HG03095 (cell line): ENCODE data around the gene UBE2C.
"Not testable (repeated sequence)": the region's sequence is repeated elsewhere in the genome, so short reads cannot be mapped to it uniquely, and the experiment has no call there.

Source experiments
- ATAC-seq: cut with Tn5 transposase; IDR thresholded peaks from one replicate; pipeline ENCODE4 v1.9.1; 2021; ENCODE audit warnings: moderate library complexity; ENCODE audit not compliant: unreplicated experiment

UBE2C gene

DNA sequence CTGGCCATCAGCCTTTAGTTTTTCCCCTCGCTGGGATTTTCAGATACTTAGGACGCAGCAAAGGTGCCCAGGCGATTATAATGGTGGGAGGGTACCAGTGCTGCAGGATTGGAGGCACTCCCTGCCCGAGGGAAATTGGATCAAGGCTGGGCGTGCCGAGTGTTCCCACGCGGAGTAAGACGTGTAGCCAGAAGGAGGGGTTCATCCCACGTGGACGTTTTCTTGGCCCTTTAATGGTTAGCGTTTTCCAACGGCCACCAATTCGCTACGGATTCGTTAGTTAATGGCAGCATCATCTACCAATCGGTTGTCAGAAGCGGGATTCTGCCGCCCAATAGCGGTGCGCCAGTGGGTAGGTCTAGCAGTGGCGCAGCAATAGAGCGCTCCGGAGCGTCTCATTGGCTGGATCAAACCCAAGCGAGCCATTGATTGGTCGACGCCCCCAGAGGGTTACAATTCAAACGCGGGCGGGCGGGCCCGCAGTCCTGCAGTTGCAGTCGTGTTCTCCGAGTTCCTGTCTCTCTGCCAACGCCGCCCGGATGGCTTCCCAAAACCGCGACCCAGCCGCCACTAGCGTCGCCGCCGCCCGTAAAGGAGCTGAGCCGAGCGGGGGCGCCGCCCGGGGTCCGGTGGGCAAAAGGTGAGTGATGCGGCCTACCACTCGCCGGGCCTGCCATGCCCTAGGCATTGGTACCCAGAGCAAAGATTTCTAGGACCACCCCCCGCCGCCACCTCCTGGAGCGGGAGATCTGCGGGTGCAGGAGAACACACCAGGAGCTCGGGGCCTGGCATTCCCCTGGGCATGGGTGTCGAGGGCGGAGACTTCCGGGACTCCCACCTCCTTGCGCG lies at the start of gene UBE2C:
TSS of gene UBE2C (plus strand) at position 488 of the 849 bp plus-strand sequence. CDS start at position 540, 52 bp downstream.
- ATAC-seq = peak; percentile 98

DNA sequence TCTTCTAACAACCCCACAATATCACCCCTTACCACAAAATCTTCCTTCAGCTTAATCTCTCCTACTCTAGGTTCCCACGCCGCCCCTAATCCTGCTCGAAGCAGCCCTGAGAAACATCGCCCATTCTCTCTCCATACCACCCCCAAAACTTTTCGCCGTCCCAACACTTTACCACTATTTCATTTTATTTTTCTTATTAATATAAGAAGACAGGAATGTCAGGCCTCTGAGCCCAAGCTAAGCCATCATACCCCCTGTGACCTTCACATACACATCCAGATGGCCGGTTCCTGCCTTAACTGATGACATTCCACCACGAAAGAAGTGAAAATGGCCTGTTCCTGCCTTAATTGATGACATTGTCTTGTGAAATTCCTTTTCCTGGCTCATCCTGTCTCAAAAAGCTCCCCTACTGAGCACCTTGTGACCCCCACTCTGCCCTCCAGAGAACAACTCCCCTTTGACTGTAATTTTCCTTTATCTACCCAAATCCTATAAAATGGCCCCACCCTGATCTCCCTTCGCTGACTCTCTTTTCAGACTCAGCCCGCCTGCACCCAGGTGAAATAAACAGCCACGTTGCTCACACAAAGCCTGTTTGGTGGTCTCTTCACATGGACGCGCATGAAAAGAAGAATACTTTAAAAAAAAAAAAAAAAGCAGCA lies 47.7 kb upstream of the UBE2C start:
- not testable (repeated sequence) for ATAC-seq

DNA sequence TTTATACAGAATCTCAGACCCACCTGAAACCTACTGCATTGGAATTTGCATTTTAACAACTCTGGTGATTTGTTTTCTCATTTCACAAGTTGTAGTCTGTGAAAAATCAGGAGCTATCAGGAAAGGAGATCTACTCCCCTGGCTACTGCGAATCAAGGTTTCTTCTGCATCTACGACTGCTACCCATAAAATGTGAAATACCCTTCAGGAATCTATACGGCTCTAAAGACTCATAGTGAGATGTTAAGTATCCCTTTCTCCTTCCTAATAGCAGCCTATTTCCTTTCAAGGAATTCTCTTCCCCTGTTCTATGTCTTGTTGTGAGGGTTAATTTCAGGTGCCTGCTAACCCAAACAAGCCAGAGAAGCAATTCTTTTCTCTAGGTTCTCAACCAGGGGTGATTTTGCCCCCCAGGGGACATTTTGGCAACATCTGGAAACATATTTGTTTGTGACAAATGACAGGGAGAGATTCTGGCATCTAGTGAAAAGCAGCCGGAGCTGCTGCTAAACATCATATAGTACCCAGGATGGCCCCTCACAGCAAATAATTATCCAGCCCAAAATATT lies 47.1 kb upstream of the UBE2C start:
- ATAC-seq = no peak

GRCh38 chr20:45765980-45766379 lies 46.5 kb upstream of the UBE2C start:
- no peak for ATAC-seq

GRCh38 chr20:45768479-45768878 lies 44.0 kb upstream of the UBE2C start:
- no peak for ATAC-seq

DNA sequence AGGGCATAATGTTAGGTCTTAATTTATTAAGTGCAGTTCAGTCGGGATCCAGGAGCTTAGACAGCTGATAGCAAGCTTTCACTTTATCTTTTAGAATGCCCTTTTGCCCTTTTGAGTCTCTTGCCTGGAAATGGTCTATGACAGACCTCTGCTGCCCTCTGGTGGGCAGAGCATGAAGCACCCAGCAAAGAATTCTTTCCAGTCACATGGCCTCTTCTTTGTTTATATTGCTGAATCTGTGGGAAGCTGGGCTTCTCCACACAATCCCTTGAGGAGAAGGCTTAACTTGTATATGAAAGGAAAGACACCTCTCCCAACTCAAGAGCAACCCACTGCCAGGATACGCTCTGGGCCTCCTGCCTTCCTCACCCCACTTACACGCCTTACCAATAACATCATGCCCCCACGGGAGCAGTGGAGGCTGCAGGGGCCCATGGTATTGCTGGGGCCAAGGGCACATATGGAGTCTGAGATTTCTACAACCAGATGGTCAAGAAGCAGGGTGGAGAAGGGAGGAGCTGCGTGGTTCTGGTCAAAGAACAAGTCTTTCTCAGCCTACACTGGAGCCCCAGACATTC lies 41.2 kb upstream of the UBE2C start:
- no peak for ATAC-seq

DNA sequence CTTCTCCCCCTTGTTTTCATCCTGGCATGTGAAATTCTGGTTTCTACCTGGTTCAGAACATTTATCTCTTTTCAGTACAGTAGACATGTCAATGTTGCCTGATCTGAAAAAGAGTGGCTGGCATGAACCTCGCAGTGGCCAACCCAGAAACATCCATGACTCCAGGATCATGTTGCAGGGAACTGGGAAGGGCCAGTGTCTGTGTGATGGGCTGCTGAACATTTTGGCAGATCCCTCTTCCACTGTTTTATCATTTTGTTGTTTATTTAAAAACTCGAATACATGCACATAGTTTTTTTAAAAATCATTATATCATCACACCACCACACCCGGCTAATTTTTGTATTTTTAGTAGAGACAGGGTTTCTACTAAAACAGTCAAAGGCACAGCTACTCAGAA lies 39.8 kb upstream of the UBE2C start:
- ATAC-seq = no peak

GRCh38 chr20:45774945-45775344 lies 37.5 kb upstream of the UBE2C start:
- no peak for ATAC-seq

DNA sequence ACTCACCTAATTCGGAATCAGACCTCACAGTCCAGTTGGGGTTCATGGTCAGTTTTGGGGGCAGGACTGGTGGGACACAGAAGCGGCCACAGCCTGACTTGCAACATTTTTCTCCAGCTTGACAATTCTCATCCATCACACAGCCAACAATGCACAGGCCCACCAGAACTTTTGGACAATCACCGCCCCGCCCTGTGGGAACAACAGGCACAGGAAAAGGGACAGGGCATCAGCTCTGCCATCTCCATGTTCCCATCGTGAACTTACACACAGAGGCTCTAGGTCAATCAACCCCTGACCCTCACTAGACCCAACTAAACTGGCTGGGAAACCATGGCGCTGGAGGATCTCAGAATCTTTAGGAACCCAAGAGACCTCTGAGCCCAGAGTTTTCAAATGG lies 37.0 kb upstream of the UBE2C start:
- ATAC-seq = no peak

DNA sequence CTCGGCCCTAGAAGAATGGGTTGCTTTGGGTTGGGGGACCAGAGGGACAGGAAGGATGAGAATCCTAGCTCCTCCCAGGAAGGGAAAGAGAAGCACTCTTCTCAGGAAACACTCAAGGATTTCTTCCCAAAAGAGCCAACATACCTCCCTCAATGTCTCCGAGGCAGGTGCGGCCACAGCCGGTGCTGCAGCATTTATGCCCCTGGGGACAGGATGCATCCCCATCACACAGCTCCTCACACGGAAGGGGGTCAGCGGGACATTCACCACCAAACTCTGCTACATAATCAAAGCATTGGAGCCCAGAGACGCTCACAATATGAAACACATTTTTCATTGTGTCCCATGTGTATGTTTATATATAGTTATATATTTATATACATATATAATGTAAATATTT lies 35.5 kb upstream of the UBE2C start:
- ATAC-seq = no peak

DNA sequence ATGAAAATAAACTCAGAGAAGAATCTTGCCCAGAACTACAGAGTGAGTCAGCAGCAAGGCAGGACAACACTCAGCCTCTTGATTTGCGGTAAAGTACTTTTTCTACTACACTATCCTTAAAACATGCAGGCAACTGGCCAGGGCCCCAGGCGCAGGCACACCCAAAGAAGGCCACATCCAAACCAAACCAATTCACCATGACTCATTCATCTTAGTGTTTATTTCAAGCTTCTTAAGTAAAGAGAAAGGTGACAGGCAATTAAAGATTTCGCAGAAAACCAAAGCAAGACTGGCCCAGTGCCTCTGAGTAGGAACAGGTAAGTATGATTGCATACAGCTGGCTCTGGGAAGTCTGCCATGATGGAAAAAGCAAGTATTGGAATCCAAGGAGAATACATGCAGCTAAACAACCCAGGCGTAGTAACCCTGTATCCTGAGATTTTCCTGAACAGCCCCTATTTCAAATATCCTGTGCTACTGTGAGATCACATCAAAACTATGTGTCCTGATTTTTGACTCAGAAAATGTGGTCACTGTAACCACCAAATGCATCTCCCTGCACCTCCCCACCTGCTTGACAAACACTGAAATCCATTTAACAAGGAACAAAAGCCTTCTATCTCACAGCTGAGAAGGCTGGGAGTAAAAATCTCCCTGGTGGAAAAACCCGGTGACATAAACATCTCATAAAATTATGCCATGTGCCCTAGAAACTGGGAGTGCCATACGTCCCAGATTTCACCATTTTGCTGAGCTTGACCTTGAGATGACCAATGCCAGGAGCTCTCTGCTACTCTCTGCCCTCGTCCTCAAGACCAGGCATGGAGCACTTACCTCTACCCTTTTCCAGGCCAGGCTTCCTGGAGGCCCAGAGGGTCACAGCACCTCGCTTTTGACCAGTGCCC lies 33.2 kb upstream of the UBE2C start:
- ATAC-seq = no peak

- ATAC-seq = no peak
Observed at GRCh38 chr20:45780159-45780558, 32.3 kb upstream of the UBE2C start.

GRCh38 chr20:45781391-45781931 lies 31.0 kb upstream of the UBE2C start:
- no peak for ATAC-seq

- ATAC-seq = no peak
Observed at GRCh38 chr20:45782890-45783289, 29.6 kb upstream of the UBE2C start.

- no peak for ATAC-seq
Observed at GRCh38 chr20:45783656-45784294, 28.7 kb upstream of the UBE2C start.

DNA sequence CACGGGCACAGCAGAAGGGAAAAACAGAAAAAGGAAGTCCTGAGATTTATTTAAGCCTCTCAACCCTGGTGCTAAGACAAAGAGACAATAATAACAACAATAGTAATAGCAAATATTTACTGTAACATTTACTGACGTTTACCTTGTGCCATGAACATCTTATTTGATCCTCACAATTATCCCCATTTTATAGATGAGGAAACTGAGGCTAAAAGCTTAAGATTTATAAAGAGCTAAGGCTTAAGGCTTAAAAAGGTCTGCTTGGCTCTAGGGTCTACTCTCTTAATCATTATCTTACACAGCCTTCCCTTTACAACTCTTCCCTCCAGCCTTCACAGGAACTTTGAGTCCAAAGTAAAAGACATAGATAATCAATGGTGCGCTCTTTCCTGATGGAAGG lies 24.1 kb upstream of the UBE2C start:
- no peak for ATAC-seq

- peak; percentile 11 for ATAC-seq
Observed at GRCh38 chr20:45792317-45793118, 19.9 kb upstream of the UBE2C start.

DNA sequence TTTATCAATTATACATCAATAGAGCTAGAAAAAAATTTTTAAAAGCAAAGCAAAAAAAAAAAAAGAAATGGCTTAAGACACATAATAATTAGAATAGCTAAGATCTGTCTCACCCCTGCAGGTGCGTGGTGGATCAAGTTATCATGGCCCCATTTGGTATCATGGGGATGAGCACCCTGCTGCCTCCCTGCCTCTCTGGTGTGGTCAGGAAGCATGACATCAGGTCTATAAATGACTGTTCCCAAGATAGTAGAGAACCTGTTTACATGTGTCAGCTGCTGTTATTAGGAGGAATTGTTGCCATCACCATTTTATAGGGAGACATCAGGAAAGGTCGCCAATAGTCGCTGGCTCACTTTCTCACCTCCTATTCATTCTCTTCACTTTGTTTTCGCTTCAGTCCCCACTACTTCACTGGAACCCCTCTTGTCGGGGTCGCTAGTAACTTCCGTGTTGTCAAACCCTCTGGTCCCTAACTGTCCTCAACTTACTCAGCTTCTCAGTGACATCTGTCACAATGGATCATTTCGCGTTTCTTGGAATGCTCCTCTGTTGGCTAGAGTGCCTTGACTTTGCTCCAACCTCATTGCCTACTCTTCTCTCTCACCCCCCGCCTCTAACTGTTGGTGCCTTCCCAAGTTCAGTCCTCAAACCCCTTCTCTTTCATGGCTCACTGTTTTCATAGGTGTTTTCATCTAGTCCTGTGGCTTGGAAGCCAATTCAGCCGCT lies 15.9 kb upstream of the UBE2C start:
- no peak for ATAC-seq
